NCI-H146 (cell line): ENCODE measurements around the gene LDB3.

Experiments
- DNase-seq: peaks from one replicate; lab custom pipeline; 2025; lab: John Stamatoyannopoulos, UW

The LDB3 gene

GRCh38 chr10:86759073-86759672 is 90.9 kb downstream of the LDB3 start:
- DNase-seq = no peak

- DNase-seq = no peak
Measured at GRCh38 chr10:86763404-86763803, 95.1 kb downstream of the LDB3 start.

DNA sequence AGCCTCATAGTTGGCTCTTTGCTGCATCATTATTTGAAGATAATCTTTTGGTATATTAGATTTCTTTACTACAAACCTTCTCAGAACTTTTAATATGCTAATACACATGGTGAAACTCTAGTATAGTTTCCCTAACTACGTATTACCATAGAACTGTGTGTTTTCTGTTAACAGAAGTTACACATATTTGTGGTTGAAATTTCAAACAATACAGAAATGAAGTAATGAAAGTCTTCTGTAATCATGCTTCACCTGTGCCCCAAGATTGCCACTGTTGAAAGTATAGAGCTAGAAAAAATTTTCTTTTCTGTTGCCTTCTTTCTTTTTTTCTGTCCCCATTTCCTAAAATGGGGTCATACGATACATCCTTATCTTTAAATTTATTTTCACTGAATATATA is 97.2 kb downstream of the LDB3 start:
- no peak for DNase-seq

GRCh38 chr10:86768412-86769062 is 100.2 kb downstream of the LDB3 start:
- DNase-seq = no peak

DNA sequence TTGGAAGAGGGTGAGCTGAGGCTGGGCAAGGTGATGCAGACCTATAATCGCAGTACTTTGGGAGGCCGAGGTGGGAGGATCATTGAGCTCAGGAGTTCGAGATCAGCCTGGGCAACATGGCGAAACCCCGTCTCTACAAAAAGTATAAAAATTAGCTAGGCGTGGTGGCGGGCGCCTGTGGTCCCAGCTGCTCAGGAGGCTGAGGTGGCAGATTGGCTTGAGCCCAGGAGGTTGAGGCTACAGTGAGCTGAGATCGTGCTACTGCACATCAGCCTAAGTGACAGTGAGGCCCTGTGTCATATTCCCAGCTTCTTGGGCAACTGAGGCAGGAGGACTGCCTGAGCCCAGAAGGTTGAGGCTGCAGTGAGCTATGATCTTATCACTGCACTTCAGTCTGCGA is 101.7 kb downstream of the LDB3 start:
- DNase-seq = no peak

DNA sequence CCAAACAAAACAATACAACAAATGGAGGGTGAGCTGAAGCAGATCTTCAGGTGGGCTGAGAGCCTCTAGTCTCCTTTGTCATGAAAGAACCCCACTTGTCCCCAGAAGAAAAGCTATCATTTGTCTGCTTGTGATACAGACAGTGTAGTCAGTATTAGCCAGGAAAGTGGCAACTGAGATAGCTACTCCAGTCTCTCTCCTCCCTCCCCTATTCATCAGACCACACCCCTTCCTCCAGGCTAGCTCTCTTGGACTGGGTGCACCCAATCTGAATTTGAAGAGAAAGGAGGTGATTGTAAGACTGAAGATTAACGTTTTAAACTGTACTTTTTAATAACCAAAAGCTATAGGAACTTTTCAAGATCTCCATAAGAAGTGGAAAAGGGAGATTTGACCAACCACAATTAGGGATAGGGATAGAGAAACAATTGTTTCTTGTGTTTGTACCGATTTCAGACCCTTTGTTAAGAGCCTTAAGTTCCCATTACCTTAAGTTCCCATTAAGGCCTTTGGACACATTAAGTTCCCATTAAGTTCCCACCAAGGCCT is 102.2 kb downstream of the LDB3 start:
- no peak for DNase-seq

DNA sequence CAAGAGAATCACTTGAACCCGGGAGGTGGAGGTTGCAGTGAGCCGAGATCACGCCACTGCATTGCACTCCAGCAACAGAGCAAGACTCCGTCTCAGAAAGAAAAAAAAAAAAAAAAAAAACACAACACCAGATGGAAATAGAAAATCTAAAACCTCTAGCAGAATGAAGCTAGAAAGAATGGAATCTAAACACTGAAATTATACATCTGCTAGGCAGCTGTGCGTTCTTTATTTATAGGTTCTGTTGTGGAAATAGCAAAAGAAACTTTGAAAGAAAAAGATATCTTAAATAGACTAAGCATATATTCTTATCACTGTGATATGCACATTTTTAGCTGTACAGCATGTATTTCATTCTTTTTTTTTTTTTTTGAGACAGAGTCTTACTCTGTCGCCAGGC is 105.2 kb downstream of the LDB3 start:
- DNase-seq = no peak

GRCh38 chr10:86775056-86775869 is 107.0 kb downstream of the LDB3 start:
- no peak for DNase-seq

GRCh38 chr10:86775870-86776180 is 107.5 kb downstream of the LDB3 start:
- no peak for DNase-seq

- no peak for DNase-seq
Measured at GRCh38 chr10:86779220-86780017, 111.1 kb downstream of the LDB3 start.

DNA sequence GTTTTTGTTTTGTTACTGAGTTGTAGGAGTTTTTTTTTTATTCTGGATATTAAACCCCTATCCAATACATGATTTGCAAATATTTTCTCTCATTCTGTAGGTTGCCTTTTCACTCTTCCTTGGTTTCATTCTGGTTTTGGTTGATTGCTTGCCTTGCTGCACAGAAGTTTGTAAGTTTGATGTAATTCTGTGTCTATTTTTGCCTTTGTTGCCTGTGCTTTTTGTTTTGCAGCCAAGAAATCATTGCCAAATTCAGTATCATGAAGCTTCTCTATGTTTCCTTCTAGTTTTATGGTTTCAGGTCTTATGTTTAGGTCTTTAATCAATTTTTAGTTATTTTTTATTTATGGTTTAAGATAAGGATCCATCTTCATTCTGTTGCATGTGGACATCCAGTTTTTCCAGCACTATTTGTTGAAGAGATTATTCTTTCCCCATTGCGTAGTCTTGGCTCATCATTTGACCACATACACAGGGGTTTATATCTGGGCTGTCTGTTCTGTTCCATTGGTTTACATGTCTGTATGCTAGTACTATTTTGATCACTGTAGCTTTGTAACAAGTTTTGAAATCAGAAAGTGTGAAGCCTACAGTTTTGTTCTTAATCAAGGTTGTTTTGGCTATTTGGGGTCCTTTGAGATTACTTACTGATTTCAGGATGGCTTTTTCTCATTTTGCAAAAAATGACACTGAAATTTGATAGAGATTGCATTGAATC is 114.5 kb downstream of the LDB3 start:
- no peak for DNase-seq

DNA sequence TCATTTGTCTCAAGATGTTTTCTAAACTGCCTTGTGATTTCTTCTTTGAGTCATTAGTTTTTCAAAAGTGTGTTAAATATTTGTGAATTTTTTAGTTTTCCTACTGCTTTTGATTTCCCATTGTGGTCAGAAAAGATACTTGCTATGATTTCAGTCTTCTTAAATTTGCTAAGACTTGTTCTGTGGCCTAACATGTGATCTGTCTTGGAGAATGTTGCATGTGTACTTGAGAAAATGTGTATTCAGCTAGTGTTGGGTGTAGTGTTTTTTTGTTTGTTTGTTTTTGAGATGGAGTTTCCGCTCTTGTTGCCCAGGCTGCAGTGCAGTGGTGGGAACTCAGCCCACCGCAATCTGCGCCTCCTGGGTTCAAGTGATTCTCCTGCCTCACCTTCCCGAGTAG is 116.7 kb downstream of the LDB3 start:
- DNase-seq = no peak
